Heart left ventricle (tissue), 13 donors: ENCODE results near the gene SOX8.

Experiments
- CTCF ChIP-seq, 12 donors: fragments of 200-600 bp; sonication (generic) in 4 of 12; IDR thresholded peaks; one replicate each; pipeline versions ENCODE4 v1.5.0 to v1.8.0; 2018 to 2022; ENCODE audit warnings: antibody characterized with exemption in 12 of 12, mild to moderate bottlenecking in 5 of 12
- POLR2A ChIP-seq, 2 donors: fragments of 450-650 bp; IDR thresholded peaks; one replicate each; pipeline ENCODE4 v1.6.1; 2017; ENCODE audit warnings: antibody characterized with exemption in 2 of 2, mild to moderate bottlenecking in 2 of 2, moderate library complexity in 2 of 2
- donor health status: ischemic (EF 13 %, LVEDD 7.1; RV severe dilation, severe dysfunction).
- donor health status: DM: no; HTN: yes; CAD: no.
- donor health status: DM: no; HTN: no; CAD: no.
- donor health status: ischemic (EF 25% LVEDD 6.9; RV normal size, moderate dysfunction).
- donor health status: ischemic (EF 25% LVEDD 5.7; RV mildly dilated, moderate dysfunction).
- donor health status: ischemic (EF 35%, LVEDD 5.7; RV mildly dilated, moderate dysfunction).
- donor health status: nonischemic (EF 11% LVEDD 7.7; RV severe dilation, severe dysfunction).
- donor health status: DM: yes; HTN: yes; CAD: no.
- donor health status: PGD.
- donor health status: ischemic (EF 29% LVEDD 5.4; RV normal size, mild dysfunction).
- donor health status: nonischemic (EF 23%, LVEDD 6.1; RV moderate dilation, normal function).

GRCh38 chr16:1028056-1028455 lies 46.5 kb downstream of the SOX8 start:
- TF ChIP-seq CTCF (IDR thresholded peaks at IDR 0.05): no peak
- no peak for TF ChIP-seq POLR2A (IDR thresholded peaks at IDR 0.05)
